Testis (tissue), 2 donors: ENCODE data around the gene DUSP7.

ENCODE experiments used
- POLR2A ChIP-seq: fragments of 450-650 bp; IDR thresholded peaks from one replicate; pipeline ENCODE4 v1.6.1; 2017; ENCODE audit warnings: antibody characterized with exemption, mild to moderate bottlenecking, moderate library complexity
- TF ChIP-seq, protein P1 (sequence below), 3 experiments: fragments of 450-650 bp in 2 of 3; fragments of 200-600 bp in 1 of 3; sonication (generic) in 1 of 3; IDR thresholded peaks; one replicate each; pipeline ENCODE4 v1.5.1; 2016 to 2019; ENCODE audit warnings: antibody characterized with exemption in 3 of 3, mild to moderate bottlenecking in 2 of 3, moderate library complexity in 1 of 3

DNA sequence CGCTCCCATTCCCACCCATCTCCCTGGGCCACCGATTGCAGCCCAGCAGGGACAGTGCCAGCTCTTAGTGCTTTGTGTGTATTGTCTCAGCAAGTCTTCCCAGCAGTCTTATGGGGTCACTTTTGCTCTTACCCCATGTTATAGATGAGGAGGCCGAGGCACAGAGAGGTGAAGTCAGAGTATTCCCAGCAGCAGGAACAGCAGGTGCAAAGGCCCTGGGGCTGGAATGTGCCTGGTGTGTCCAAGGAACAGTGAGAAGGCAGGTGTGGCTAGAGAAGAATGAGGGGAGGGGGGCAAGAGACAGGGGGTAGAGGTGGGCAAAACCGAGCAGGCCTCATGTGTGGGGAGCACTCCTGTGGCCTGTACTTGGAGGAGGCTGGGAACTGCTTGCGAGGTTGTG lies 12.8 kb upstream of the DUSP7 start:
- TF ChIP-seq, protein P1, sequence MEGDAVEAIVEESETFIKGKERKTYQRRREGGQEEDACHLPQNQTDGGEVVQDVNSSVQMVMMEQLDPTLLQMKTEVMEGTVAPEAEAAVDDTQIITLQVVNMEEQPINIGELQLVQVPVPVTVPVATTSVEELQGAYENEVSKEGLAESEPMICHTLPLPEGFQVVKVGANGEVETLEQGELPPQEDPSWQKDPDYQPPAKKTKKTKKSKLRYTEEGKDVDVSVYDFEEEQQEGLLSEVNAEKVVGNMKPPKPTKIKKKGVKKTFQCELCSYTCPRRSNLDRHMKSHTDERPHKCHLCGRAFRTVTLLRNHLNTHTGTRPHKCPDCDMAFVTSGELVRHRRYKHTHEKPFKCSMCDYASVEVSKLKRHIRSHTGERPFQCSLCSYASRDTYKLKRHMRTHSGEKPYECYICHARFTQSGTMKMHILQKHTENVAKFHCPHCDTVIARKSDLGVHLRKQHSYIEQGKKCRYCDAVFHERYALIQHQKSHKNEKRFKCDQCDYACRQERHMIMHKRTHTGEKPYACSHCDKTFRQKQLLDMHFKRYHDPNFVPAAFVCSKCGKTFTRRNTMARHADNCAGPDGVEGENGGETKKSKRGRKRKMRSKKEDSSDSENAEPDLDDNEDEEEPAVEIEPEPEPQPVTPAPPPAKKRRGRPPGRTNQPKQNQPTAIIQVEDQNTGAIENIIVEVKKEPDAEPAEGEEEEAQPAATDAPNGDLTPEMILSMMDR (IDR thresholded peaks at IDR 0.05), result no peak
- no peak for TF ChIP-seq POLR2A
